GM11168 (cell line): Measurements from ENCODE around the gene NCKAP5.
"Not testable (repeated sequence)": the region's sequence is repeated elsewhere in the genome, so short reads cannot be mapped to it uniquely, and the experiment has no call there.

Experiments
- in situ Hi-C: fragments of 300-500 bp; cut with MboI; formaldehyde crosslinking; loops from one replicate; pipeline ENCODE4 v1.12.0; 2022; ENCODE audit warnings: low sequenced_read_pairs; ENCODE audit not compliant: unreplicated experiment

The NCKAP5 gene

DNA sequence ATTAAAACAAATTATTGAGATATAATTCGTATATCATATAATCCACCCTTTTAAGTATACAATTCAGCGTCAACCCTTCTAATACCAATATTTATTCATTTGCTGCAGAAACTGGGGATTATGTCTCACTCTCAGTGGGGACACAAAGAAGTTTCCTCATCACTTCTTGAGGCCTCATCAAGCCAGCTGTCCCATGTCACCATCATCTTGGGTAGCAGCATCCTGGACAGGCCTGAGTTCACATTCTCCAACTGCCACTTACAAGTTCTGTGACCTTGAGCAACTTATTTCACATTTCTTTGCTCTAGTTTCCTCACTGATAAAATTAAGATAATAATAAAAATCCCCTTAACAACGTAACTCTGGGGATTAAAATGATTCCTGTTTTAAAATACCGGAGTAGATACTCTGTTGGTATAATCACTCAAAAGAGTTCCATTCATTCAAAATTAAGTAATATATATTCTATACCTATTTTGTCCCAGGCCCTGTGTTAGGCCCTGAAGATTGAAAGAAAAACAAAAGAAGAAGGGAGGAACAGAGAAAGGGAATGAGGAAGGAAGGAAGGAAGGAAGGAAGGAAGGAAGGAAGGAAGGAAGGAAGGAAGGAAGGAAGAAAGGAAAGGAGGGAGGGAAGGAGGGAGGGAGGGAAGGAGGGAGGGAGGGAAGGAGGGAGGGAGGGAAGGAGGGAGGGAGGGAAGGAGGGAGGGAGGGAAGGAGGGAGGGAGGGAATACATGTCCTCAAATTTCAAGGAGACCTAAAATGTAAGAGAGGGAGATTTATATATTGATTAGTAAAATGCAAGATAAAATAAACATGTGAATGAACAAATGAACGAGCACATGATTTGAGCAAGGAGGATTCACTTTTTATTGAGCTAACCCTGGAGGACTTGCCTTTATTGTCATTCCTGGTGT lies 42.4 kb downstream of the NCKAP5 start:
- in situ Hi-C loops: no loop called here

DNA sequence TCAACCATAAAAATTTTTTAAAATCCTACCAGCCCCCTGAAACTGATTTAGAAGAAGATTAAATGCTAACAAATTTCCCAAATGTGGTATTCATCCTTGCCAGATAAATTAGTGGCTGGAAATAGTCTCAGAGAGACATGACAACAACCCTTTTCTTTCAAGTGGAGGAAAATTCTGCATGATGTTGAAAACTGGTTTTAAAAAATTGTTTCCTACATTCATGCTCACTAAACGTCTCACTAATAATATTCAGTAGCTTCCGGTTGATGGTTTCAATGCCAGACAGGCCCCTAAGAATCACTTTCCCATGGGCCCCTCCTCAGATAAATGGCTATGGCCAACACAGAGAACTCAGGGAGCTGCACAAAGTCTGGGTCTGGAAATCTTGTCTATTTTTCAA lies 43.2 kb downstream of the NCKAP5 start:
- in situ Hi-C loops: no loop called here

DNA sequence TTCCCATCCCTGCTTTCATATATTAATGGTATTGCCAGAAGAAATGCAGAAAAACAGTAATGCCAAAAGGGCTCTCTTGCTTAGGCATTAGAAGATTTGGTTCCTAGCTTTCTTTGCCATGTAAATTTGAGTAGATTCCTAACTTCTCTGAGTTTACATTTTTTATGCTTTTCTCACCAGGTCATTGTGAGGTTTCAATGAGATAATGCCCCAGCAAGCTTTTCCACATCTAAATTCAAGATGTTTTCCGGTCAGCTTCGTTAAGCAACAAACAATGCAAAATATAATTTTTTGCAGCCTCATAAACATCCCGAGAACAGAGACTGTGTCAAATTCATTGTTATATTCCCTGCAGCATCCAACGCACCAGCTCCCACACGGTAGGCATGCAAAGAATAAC lies 44.9 kb downstream of the NCKAP5 start:
- in situ Hi-C loops: no loop called here

DNA sequence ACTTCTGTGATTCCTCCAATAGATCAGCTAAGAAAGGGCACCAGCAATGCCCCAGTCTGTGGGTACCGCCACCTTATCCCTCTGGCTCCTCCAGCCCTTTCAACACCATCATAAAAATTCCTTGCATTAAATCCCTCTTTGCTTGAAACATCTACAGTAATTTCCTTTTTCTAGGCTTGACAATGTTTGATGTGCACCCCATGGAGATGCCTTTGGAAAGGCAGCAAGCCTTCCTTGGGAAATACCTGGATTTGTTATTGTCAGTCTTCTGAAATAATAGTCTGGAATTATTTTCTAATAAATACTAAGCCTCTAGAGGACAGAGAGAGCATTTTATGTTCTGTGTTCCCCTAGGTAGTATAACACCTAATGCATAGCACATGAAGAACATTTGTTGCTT lies 46.1 kb downstream of the NCKAP5 start:
- in situ Hi-C loops: no loop called here

DNA sequence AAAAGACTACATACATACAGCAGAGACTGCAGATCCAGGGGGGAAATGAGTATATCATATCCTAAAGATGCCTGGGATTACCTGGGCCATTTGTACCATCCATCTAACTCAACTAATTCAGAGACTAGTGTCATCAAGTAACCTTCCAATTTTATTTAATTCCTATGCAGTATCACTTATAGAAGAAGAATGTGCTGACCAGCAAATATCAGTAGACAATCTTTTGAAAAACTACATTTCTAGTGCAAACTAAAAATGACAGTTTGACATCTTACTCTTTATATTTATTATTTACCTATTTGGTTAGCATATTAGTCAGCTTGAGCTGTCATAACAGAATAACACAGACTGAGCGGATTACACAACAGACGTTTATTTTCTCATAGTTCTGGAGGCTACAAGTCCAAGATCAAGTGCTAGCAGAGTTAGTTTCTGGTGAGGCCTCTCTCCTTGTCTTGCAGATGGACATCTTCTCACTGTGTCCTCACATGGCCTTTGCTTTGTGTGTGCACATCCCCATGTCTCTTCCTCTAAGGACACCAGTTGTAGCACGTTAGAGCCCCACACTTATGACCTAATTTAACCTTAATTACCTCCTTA lies 47.0 kb downstream of the NCKAP5 start:
- in situ Hi-C loops: no loop called here

DNA sequence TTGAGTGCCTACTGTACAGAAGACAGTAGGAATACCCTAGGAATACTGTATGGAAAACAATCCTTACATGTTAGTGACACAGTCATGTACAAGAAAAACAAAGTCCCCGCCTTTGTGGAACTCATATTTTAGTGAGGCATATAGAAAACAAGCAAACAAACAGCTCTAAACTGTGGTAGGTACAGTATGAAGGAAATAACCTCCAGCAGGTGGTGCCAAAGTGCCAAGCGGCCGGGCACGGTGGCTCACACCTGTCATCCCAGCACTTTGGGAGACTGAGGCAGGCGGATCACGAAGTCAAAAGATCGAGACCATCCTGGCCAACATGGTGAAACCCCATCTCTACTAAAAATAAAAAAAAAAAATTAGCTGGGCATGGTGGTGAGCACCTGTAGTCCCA lies 48.6 kb downstream of the NCKAP5 start:
- in situ Hi-C loops: not testable (repeated sequence)

DNA sequence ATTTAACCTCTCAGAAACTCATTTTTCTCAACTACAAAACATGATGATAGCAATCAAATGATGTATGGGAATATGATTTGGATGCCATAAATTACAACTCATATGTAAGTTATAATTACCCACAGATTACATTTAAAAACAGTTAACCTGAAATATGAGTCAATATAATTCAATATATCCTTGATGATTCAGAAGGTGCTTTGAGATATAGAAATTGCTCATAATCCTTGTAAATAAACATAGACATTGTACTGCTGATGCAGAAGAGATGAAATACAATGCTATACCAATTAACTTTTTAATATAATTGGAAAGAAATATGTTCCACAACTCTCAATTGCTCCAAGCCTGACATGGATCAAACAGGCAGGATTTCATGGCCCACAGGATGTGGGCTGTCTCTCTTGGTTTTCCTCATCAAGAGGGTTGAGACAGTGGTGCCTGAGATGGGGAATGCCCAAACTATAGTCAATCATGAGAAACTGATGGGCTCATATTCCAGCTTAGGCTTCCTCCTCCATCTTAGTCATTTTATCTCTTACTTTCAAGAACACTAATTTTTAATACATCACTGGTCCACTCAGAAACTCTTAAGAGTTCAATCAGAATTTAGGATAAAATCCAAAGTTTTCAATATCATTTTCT lies 49.4 kb downstream of the NCKAP5 start:
- in situ Hi-C loops: no loop called here

DNA sequence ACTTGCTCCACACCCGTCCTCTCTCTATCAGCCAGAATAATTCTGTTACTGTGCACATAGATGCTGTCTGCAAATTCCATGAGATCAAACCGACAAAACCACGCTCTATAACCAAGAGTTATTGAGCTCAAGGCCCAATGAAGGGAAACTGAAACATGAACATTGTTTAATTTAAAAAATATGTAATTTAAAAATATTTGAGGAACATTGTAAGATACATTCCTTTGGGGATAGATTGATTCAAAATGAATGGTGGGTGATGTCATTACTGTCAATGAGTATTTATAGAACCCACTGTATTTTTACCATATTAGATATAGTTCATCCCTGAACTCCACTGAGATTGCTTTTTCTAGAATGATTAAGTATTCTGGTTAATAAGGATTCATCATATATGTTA lies 50.4 kb downstream of the NCKAP5 start:
- in situ Hi-C loops: no loop called here

DNA sequence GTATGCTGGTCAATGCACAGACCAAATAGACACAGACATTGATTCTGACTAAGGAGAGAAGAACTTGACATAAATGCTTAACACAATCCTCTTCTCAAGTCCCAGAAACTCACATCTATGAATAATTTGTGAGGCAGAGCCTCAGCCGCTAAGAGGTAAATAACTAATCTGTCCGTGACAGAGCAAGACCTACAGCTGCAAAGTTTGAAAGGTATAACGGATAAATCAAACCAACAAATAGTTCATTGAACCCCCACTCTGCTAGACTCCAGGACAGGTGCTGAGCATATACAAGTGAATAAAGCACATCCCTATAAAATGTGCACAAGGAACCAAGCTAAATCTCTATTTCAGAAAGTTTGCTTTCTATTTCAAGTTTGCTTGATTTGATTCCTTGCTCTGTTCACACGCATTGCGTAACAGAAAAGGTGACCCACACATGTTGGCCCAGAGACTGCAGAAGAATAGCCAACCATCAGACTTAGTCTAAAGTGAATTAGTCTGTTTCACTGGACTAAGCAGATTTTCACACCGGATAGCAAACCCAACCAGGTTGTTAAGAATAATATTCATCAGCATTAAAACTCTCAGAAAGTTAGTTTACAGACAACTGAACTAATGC lies 51.7 kb downstream of the NCKAP5 start:
- in situ Hi-C loops: no loop called here

DNA sequence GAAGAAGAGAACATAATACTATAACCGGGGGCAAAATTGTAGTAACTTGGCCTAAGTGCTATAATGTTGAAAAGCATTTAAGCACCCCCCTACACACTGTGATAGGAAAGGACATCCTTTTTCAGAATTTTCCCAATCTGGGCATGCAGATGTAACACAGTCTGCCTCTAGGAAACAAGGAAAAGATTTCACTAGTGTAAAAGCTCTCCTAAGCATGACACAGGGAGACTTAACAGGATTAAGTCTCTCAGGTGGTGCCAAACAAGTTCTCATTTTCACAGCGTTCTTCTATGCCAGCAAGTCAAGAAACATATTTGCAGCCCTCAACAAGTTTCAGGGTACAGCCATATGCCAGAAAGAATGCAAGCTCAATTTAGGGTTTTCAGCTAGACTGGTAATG lies 53.0 kb downstream of the NCKAP5 start:
- in situ Hi-C loops: no loop called here

DNA sequence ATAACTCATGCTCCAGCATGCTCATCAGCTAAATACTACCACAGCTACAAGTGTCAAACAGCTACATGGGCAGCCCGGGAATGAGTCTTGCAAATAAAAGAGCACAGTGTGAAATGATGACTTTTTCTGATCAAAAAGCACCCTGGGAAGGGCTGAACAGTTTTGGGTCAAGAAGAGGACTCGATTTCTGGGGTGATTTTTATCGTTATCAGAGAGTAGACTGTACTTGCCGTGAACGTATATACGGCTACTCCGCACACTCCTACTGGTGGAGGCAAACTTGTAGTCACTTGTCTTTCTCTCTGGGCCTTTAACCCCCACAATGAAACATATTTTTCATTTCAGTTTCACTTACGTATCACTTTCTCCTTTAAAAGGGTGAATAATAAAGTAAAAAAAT lies 54.4 kb downstream of the NCKAP5 start:
- in situ Hi-C loops: no loop called here

DNA sequence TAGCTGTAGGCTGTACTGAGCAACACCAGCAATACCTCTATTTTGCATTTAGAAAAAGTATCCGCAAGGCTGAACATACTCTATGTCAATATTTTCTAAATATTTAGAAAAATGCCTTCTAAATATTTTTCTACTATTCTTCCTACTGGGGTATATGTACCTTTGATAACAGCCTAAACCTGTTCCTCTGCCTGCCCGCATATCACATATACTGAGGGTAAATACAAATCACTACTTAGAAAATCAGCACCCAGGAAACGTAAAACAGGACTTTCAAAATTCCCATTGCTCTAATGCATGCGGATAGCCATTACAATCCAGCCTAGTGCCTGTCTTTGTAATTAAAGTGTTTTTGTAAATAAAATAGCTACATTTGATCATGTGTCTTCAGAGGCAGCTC lies 56.1 kb downstream of the NCKAP5 start:
- in situ Hi-C loops: no loop called here

DNA sequence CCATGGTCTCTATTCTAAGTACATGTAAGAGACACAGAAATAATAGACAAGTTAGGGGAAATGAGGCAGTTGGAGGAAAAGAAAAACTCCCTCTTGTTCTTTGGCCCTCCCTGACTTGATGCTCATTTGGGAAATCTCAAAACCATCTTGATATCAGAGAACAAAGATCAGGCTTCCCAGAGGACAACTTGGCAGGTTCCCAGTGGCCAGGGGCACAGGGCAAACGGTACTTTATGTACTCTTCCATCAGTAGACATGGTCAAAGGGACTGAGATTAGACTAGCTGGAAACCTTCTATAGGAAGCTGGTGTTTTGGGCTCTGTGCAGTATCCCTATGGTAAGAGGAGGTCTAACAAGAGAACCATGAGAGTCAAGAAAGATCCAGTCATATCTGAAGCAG lies 56.6 kb downstream of the NCKAP5 start:
- in situ Hi-C loops: no loop called here

DNA sequence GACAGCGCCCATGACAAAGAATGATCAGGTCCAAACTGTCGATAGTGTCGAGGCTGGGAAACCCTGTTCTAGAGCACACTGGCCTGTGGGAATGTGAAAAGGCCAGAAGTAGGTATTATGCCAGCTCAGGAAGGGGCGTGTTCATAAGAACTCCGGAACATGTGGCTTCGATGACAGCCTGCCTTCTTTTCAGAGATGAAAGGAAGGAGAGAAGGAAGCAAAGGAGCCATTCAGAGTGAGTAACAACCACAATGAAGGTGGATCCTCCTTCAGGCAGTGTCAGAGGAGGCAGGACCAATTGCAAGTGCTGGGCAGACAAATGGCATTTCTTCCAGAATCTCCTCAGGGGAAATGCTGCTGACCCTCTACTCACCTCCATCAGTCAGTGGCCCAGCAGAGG lies 58.5 kb downstream of the NCKAP5 start:
- in situ Hi-C loops: no loop called here

DNA sequence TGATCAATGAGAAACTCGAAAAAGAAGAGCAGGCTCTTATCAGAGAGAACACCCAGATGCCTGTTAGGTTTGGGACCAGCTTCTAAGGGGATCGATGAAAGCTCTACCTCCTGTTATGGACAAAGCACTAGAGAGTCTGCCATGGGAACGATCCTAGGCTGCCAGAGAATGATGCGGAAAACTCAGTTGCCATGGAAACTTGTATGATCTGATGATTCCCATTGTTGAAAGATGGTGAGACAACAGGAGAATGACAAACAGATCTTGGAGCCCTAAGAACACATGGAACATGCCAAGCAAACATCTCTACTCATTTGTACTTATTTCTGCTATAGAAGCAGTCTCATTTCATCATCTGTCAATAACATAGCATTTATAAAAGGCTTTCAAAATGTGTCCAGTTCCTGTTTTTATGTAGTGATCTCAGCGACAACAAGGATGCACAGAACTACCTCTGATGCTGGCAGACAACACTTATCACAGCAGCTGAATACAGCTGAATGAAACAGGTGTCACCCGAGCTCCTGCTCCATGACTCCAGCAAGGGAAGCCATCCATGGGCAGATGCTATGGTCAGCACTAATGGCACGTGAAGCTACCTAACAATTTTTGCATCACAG lies 59.6 kb downstream of the NCKAP5 start:
- in situ Hi-C loops: no loop called here

DNA sequence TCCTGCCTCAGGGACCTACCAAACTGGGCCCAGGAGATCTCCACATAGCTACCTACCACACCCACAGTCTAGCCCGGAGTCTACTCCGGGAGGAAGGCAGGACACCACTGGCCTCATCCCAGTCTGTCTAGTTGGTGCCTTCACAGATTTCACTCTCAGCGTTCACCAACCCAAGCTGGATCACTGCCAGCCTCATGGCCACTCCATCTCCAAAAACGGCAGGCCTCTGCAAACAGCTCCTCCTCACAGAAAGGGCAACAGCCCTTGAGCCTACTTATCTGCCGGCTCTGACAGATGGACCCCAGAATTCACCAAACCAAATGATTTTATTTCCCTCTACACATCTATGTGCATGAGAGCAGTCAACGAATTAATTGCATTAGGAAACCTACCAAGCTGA lies 61.3 kb downstream of the NCKAP5 start:
- in situ Hi-C loops: no loop called here

DNA sequence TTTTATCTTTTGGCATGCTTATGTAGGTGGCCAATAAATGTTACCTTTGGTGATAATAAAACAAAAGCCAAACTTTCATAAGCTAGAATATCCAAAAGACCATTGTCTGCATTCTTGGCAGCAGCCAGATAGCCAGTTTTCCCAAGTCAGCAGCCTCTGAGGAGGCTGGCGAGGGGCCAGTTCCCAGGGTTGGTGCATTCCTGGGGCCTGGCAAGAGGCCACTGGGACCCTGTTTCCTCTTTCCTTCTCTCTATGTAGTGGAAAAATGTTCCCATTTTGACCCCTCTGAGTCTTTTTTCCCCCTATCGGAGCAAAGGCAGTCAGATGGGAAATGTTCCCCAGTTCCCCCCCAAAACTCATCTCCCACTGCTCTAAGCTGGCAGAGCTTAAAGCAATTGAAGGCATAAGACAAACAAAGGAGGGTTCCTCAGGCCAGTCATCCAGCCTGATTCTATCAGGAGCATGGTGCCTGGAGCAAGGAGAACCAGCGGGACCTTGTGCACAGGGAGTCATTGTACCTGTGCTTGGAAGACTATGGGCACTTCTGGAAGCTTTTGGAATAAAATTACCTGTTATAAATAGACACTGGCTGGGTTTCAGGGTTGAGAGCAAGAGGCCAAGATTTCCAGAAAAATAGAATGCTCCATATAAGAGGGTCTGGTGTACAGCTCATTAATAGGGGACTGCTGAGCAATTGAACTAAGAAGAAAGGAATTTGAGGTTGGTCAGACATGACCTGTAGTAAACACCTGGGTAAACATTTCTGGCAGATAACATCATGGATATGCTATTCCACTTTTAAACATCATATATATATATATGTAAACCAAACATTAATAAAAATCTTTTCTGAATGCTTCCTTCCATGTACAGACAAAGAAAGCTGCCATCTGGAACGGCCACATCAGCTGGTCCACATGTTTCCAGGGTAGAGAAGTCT lies 63.4 kb downstream of the NCKAP5 start:
- in situ Hi-C loops: no loop called here

DNA sequence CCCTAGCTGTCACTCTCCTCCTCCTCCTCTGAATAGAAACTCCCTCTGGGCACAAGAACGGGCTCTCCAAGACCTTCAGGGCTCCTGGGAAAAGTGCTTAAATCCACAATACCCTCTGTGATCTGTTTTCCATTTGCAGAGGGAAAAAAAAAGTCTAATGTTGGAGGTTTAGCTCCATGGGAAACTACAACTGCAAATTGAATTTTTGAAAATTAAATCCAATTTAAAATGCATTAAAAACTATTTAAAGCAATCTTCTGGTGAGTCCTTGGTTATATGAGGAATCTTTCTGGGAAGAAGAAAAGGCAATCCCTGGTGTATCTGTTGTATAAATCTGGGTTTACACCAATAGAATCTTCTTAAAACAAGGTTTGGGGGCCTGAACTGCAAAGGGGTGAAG lies 64.3 kb downstream of the NCKAP5 start:
- in situ Hi-C loops: no loop called here

DNA sequence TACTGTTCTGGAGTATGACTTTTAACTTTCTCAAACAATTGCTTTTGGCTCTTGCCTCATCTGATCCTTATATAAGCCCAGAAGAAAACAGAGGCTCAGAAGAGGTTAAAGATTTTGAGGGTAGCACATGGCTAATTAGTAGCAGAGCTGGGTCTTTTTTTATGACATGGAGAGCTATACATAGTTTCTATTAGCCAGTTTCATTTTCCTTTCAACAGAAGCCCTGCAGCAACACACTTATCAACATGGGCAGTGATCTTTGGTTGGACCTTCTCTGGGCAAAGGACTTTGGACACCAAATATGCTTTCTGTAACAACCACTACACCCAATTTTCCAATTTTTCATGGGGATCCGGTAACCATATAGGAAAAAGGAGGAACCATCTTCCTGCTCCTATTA lies 64.9 kb downstream of the NCKAP5 start:
- in situ Hi-C loops: no loop called here

DNA sequence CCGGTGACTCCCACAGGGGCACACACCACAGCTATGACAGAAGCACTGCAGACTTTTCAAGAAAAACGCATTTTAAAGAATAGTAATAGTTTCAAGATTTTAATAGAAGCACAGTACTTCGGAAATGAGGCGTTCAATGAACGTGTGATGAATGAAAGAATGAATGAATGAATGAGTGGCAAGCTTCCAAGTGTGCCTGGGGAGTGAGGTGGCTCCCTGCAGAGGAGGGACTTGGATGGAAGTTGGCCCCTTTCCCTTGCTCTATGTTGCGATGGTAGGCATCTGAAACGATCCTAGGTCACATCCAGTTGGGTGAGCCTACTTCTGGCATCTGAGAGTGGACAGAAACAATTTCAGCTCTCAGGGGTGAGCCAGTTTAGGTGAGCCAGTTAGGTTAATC lies 65.6 kb downstream of the NCKAP5 start:
- in situ Hi-C loops: no loop called here
